ENCODE measurements around the gene MTUS2. TPM values are rescaled to one million over a fixed set of nuclear protein-coding genes. Genes with fewer than 3 reads are reported as not detected.

Gene MTUS2
- total RNA-seq, 4 donors from 2014 or later: 0.08 to 0.57 TPM; not detected in 2

DNA sequence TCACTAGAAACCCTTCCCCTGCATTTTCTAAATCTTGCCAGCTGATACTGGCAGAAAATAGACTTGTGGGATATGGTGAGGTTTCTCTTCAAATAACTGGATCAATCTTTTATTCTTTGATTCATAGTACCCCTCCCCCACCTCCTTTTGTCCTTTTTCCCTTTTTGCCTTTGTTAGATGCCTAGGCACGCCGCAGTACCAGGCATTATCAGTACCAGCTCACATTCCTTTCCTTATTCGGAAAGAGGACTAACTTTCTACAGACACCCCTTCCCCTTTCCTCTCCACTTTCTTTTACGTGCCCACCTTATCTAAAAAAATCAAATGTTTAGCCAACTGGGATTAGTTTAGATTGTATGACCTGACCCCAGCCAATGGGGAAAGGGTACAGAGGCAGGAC is 226.4 kb downstream of the MTUS2 start:
- TF ChIP-seq, protein P1, sequence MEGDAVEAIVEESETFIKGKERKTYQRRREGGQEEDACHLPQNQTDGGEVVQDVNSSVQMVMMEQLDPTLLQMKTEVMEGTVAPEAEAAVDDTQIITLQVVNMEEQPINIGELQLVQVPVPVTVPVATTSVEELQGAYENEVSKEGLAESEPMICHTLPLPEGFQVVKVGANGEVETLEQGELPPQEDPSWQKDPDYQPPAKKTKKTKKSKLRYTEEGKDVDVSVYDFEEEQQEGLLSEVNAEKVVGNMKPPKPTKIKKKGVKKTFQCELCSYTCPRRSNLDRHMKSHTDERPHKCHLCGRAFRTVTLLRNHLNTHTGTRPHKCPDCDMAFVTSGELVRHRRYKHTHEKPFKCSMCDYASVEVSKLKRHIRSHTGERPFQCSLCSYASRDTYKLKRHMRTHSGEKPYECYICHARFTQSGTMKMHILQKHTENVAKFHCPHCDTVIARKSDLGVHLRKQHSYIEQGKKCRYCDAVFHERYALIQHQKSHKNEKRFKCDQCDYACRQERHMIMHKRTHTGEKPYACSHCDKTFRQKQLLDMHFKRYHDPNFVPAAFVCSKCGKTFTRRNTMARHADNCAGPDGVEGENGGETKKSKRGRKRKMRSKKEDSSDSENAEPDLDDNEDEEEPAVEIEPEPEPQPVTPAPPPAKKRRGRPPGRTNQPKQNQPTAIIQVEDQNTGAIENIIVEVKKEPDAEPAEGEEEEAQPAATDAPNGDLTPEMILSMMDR (IDR thresholded peaks at IDR 0.05): no peak
- no peak for TF ChIP-seq POLR2A (IDR thresholded peaks at IDR 0.05)

DNA sequence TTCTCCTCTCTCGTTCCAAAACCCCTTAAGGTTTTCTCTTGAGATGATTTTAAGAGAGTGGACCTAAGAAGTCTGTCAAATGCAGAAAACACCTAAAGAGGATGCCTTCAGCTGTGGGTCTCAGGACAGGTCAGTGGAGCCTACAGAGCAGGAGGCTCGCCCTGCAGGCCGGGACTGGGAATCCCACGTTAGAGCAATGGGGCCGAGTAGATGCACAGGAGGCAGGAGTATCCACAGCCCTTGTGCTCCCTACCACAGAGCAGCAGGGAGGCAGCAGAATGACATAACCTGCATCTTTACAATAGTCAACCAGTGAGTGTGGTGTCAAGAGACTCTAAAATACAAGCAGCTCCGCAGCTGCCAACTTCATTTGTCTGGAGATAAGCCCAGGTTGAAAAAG is 229.4 kb downstream of the MTUS2 start:
- Histone ChIP-seq H3K27me3 (no peaks in the 10 kb centered on the region), H3K4me3 (no peak overlapping the region), H3K36me3 (no peaks in the 10 kb centered on the region), H3K9me3 (peaks cover 0 to 8% (median 0%) of the 10 kb centered on the region in 3 donors), H3K4me1 (no peaks in the 10 kb centered on the region), H3K27ac (no peak overlapping the region)
- TF ChIP-seq, protein P1 (IDR thresholded peaks at IDR 0.05): no peak
- no peak for TF ChIP-seq POLR2A (IDR thresholded peaks at IDR 0.05)
- 49 to 88% methylated on average over 2 to 5 of the region's 6 CpGs for WGBS, 2 donors
- intact Hi-C loops (cut with DNase I): no loop called here
- DNase-seq: no peak

More for the DNA sequence above, 226.4 kb downstream of the MTUS2 start:
- intact Hi-C loops (cut with DNase I): no loop called here
- no peak overlapping the region for H3K27ac ChIP-seq
- H3K4me1 ChIP-seq: no peaks in the 10 kb centered on the region
- no peaks in the 10 kb centered on the region for H3K27me3 ChIP-seq
- no peak for DNase-seq
- no peak overlapping the region for H3K4me3 ChIP-seq
- H3K36me3 ChIP-seq: no peaks in the 10 kb centered on the region
- H3K9me3 ChIP-seq: peaks cover 0 to 12% (median 5%) of the 10 kb centered on the region in 3 donors
- 24 to 26% methylated on average over 4 of the region's 4 CpGs for WGBS, 2 donors

- no peak overlapping the region for H3K27ac ChIP-seq
- H3K4me3 ChIP-seq: no peak overlapping the region
- no peaks in the 10 kb centered on the region for H3K4me1 ChIP-seq
- H3K27me3 ChIP-seq: no peaks in the 10 kb centered on the region
- TF ChIP-seq, protein P1 (IDR thresholded peaks at IDR 0.05): no peak
- no peak for TF ChIP-seq POLR2A (IDR thresholded peaks at IDR 0.05)
- no peaks in the 10 kb centered on the region for H3K9me3 ChIP-seq
- intact Hi-C loops (cut with DNase I): no loop called here
- H3K36me3 ChIP-seq: no peaks in the 10 kb centered on the region
- 37 to 39% methylated on average over 3 to 4 of the region's 4 CpGs for WGBS, 2 donors
- DNase-seq: no peak
Observed at GRCh38 chr13:29050719-29051118, 230.6 kb downstream of the MTUS2 start.

GRCh38 chr13:29059800-29060199 is 239.7 kb downstream of the MTUS2 start:
- TF ChIP-seq POLR2A (IDR thresholded peaks at IDR 0.05): no peak
- TF ChIP-seq, protein P1 (IDR thresholded peaks at IDR 0.05): no peak
- H3K4me1 ChIP-seq: no peaks in the 10 kb centered on the region
- H3K36me3 ChIP-seq: no peaks in the 10 kb centered on the region
- no peaks in the 10 kb centered on the region for H3K9me3 ChIP-seq
- H3K27ac ChIP-seq: no peak overlapping the region
- intact Hi-C loops (cut with DNase I): no loop called here
- H3K4me3 ChIP-seq: no peak overlapping the region
- DNase-seq: no peak
- no peaks in the 10 kb centered on the region for H3K27me3 ChIP-seq
- 43 to 70% methylated on average over 2 of the region's 2 CpGs for WGBS, 2 donors

DNA sequence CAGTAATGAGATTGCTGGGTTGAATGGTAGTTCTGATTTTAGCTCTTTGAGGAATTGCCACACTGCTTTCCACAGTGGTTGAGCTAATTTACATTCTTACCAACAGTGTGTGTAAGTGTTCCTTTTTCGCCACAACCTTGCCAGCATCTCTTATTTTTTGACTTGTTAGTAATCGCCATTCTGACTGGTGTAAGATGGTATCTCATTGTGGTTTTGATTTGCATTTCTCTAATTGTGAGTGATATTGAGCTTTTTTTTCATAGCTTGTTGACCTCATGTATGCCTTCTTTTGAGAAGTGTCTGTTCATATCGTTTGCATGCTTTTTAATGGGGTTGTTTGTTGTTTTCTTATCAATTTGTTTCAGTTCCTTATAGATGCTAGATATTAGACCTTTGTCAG is 245.0 kb downstream of the MTUS2 start:
- no peak for TF ChIP-seq POLR2A (IDR thresholded peaks at IDR 0.05)
- TF ChIP-seq, protein P1 (IDR thresholded peaks at IDR 0.05): no peak

More for the DNA sequence above, 245.0 kb downstream of the MTUS2 start:
- intact Hi-C loops (cut with DNase I): no loop called here
- Histone ChIP-seq H3K36me3 (no peaks in the 10 kb centered on the region), H3K27ac (no peak overlapping the region), H3K27me3 (no peaks in the 10 kb centered on the region), H3K4me1 (no peaks in the 10 kb centered on the region), H3K4me3 (no peak overlapping the region), H3K9me3 (no peaks in the 10 kb centered on the region)
- DNase-seq: no peak
- WGBS, 2 donors: 72 to 84% methylated on average over 3 of the region's 3 CpGs
